NCI-H187 treated with DMSO at 0.1 percent for 48 hours (cell line): Measurements from ENCODE around the gene TNXB.

Experiments
- DNase-seq: peaks from one replicate; lab custom pipeline; 2025; lab: John Stamatoyannopoulos, UW

The TNXB gene, protein sequence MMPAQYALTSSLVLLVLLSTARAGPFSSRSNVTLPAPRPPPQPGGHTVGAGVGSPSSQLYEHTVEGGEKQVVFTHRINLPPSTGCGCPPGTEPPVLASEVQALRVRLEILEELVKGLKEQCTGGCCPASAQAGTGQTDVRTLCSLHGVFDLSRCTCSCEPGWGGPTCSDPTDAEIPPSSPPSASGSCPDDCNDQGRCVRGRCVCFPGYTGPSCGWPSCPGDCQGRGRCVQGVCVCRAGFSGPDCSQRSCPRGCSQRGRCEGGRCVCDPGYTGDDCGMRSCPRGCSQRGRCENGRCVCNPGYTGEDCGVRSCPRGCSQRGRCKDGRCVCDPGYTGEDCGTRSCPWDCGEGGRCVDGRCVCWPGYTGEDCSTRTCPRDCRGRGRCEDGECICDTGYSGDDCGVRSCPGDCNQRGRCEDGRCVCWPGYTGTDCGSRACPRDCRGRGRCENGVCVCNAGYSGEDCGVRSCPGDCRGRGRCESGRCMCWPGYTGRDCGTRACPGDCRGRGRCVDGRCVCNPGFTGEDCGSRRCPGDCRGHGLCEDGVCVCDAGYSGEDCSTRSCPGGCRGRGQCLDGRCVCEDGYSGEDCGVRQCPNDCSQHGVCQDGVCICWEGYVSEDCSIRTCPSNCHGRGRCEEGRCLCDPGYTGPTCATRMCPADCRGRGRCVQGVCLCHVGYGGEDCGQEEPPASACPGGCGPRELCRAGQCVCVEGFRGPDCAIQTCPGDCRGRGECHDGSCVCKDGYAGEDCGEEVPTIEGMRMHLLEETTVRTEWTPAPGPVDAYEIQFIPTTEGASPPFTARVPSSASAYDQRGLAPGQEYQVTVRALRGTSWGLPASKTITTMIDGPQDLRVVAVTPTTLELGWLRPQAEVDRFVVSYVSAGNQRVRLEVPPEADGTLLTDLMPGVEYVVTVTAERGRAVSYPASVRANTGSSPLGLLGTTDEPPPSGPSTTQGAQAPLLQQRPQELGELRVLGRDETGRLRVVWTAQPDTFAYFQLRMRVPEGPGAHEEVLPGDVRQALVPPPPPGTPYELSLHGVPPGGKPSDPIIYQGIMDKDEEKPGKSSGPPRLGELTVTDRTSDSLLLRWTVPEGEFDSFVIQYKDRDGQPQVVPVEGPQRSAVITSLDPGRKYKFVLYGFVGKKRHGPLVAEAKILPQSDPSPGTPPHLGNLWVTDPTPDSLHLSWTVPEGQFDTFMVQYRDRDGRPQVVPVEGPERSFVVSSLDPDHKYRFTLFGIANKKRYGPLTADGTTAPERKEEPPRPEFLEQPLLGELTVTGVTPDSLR (N-terminal part only)

DNA sequence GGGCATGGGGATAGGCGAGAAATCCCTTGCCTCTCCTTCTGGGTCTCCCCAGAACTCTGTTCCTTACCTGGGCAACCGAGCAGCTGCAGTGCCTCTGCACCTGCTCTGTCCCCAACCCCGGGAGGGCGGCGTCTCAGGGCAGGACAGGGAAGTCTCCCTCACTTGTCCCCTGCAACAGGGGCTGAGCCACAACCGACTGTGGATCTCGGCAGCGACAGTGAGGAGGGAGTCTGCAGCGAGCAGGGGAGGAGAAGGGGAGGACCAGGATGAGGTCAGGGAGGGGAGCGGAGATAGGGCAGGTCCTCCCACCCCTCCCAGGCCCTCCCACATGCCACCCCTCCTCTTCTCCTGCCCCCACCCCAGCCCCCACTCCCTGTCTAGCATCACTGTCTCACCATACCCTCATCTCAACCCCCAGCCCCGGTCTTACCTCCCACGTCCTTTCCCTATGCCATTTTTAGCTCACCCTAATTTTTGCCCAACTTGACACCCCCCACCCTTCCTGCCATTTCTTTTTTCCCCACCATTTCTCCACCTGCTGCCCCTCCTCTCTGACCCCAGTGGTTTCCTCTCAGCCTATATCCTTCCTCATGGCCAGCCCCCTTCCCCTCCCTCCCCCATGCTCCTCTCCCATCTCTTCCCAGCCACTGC lies at the start of gene TNXB:
TNXB (minus strand) TSS at position 225 of the 651 bp plus-strand sequence. CDS start 11,140 bp downstream, outside the sequence.
- no peak for DNase-seq

DNA sequence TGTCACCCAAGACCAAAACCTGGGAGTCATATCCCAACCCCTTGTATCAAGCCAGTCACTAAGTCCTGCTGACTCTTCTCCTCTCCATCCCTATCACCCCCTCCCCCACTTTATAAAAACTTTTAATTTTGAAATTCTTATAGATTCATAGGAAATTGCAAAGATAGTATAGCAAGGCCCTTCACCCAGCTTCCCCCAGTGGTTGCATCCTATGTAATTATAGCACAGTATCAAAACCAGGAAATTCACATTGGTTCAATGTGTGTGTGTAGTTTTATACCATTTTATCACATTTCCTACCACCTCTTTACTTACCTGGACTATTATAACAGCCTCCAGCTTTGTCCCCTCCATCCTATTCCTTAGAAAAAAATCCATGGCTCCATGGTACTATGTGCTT lies 48.9 kb upstream of the TNXB start:
- DNase-seq, result no peak

DNA sequence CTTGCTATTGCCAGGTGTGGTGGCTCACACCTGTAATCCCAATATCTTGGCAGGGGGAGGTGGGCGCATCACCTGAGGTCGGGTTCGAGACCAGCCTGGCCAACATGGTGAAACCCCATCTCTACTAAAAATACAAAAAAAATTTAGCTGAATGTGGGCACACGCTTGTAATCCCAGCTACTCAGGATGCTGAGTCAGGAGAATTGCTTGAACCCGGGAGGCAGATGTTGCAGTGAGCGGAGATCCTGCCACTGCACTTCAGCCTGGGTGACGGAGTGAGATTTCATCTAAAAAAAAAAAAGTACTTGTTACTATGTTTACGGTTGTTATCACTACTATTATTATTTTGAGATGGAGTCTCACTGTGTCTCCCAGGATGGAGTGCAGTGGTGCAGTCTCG lies 47.8 kb upstream of the TNXB start:
- DNase-seq, result no peak

DNA sequence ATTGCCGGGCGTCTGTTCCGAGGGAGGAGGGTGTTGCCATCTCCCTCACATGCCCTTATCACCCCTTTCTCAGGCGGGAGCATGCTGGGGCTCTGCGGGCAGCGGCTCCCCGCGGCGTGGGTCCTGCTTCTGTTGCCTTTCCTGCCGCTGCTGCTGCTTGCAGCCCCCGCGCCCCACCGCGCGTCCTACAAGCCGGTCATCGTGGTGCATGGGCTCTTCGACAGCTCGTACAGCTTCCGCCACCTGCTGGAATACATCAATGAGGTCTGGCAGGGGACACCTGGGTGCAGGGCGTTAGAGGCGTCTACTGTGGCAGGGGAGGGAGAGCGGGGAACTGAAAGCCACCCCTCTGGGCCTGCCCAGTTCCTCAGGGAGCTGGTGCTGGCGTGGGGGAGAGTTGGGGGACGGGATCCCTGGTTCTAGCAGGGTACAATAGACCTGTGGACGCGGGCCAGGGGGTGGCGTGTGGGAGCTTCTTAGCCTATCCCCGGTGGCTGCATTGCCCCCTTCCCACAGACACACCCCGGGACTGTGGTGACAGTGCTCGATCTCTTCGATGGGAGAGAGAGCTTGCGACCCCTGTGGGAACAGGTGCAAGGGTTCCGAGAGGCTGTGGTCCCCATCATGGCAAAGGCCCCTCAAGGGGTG lies 45.5 kb upstream of the TNXB start:
- DNase-seq, result no peak

DNA sequence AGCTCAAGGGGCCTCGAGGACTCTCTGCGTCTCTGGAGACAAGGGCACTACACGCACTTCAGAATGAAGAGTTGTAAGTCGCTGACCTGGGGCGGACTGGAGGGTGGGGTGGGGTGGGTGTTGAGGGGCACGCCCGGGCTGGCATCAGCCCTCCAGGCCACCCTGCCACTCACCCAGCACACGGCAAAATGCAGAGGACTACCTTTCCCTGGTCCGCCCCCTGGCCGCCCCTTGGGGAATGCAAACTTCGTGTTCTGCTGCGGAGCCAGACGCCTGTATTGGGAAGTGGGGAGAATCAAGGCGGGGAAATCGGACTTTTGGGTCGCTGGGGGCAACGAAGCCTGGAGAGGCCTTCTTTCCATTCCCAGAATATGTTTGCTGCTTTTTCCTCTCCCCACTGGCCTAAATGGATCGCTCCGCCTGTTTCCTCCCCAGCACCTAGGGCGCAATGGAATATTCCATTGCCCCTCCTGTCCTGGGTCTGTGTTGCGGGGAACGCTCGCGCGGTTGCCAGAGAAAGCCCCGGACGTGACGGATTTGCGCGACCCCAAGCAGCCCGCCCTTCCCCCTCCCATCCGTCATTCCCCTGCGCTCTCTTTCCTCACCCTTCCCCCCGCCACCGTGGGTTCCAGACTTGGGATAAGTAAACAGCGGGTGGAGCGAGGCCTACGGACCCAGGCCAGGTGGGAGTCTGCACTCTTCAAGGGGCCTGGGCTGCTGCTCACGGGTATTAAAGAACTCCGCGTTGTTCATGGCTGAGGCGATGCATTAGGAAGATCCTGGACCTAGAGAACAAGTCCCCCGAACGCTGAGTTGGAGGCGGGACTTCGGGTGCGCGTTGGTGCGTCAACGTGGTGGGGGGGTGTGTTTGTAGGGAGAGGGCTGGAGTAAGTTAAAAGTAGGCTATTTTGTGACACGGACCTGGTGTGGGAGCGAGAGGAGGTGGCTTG lies 44.7 kb upstream of the TNXB start, which contains the start of gene PPT2:
PPT2 (plus strand) TSS at position 578 of the 950 bp plus-strand sequence. CDS start 454 bp downstream, outside the sequence.
- DNase-seq, result no peak

DNA sequence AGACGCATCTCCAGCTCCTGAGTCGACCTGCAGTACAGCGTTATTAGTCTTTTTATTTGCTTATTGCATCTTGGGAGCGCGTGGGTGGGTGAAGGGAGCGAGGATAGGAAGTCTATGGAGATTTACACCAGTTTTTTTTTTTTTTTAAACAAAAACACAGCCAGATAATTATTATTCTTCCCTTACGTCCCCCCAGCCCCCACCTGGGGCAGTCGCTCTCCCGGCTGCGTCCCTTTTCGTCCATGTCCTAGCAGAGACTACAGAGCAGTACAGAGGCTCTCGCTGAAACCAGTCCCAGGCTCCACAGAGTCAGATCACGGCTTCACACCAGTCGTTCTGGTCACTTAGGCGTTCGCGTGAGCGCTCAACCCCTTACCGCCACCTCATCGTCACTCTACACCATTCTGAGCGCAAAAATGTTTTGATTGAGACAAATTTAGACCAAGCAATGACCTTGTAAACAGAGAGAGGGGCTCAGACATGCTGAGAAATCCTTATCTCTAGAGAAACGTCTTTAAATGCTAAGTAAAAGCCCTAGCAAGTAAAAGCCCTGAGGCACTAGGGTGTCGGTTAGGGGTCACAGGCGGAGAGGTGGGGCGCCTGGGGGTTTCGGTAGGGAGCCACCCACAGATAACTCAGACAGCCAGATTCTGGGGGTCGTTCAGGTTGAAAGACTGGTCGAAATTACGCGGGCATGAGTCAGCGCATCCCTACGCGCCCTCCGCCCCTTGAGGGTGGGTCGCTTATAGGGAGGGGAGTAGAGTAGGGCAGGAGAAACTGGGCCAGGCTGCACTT lies 43.8 kb upstream of the TNXB start:
- no peak for DNase-seq

DNA sequence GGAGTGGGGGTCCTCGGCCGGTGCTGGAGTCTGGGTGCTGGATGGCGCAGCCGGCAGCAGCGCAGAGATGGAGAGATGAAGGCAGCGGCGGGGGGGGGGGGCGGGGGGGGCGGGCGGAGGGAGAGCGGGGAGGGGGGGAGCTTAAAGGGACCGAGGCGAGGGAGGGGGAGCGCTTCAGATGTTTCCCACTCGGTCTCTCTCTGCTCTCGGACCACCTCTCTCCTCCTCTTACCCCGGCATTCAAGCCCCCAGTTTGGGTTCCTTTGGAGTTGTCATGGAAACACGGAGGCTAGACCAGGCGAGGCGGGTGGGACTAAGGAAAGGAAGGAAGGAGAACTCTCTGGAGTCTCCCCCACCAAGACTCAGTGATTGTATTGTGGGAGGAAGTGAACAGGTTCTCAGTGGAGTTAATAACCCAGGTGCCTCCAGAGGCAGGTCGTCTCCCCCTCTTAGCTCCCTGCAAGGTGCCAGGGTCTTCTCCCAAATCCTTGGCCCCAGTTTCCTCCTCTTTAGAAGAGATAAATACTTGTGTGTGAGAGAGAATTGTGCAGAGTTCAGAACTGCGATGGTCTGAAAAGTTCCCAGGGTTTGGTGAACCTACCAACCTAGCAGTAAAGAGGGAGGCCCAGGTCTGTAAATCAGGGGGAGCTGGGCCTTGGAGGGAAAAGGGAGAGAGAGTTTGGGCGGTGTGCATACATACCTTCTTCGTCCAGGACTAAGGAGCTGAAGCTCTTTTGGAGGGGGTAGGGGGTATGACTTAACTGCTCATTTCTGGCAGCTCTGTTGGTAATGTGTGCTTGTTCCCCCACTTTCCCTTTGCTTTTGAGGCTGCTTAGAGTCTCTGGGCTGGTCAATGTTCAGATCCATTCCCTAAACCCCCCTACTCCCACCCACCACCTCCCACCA lies 43.0 kb upstream of the TNXB start, which contains the start of gene PRRT1:
PRRT1 (minus strand) TSS at position 77 of the 906 bp plus-strand sequence. CDS start 112 bp downstream, outside the sequence.
- no peak for DNase-seq

DNA sequence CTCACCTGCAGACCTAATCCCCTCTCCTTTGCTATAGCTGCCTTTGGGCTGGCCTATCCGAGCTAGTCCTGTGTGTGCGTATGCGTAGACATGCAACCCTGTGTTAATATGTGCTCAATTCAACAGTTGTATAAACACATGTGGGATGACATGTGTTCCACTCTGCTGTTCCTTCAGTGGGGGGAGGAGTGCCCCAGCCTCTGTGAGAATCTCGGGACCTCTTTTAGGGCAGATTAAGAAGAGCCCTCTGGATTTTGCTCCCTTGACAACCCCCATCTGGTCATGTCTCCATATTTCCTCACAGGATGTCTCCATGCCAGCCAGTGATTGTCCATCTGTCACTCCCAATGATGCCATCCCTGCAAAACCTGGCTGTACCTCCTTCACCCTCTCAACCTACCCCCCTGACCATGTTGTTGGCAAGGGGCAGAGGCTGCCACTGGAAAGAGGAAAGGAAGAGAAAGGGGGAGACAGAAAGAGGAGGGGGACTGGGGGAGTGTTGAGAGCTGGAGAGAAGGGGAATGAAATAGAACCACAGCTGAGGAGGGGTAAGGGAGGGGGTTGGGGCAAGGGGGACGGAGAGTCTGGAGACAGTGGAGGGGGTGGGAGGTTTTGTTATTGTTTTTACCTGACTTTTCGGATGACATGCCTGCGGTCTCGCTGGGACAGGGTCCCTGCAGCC lies 42.2 kb upstream of the TNXB start:
- DNase-seq, result no peak

DNA sequence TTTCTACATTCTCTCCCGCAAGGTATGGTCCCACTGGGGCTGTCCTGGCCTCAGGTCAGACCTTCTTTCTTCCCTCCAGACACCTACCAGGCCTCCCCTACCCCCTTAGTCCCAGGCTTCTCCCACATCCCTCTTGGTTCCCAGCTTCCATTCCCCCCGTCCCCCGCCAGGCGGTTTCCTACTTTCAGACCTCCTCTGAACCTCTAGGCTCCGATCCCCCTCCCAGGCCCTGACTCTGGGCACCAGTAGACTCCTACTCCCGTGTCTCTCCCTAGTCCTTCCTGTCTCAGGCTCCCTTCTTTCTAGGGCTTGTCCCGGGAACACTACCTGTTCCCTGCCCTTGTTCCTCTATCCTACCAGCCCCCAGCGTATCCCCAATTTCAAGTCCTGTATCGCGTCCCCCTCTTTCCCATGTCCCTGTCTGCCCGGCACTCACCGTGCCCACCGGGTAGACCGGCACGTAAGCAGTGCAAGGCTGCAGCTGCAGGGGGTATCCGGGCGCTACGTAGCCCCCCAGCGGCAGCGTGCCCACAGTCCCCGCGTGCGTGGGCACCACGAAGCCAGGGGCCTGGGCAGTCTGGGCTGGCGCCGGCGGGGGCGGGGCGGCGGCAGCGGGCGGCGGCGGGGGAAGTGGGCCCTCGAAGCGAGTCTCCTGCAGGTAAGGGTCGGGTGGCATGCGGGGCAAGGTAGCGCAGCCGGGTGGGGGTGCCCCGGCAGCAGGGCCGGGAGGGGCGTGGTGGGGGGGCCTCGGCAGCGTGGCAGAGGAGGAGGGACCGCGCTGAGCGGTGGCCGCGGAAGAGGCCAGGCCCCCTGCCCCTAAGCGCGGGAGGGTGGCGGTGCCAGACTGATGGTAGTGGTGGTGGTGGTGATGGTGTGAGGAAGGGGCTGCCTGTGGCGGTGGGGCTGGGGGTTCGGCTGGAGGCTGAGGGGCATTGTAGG lies 41.1 kb upstream of the TNXB start:
- no peak for DNase-seq

DNA sequence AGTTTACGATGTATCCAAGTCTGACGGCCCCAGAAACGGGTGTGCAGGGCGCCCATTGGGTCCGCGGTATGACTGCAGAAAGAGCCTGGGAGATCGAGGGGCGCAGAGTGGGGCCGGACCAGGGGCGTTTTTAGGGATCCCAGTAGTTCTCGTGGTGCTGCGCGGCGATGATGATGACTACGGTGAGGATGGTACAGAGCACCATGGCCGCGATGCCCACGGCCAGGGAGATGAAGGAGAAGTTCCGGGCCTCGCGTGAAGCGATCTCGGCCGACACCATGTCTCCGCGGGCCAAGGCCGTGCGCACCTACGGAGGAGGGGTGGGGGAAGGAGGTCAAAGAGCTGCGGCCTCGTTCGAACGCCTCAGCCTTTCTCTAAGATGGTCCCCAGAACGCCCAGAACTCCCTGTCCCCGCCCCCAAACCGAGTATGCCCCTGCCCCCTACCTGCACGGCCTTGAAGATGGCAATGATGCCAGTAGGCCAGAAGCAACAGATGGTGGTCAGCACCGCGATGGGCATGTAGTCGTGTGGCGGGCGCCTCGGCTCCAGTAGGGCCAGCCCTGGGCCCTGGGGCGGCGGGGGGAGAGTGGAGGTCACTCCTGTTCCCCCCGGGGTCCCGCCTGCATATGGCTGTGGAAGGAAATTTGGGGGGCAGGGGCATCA lies 40.1 kb upstream of the TNXB start:
- no peak for DNase-seq

DNA sequence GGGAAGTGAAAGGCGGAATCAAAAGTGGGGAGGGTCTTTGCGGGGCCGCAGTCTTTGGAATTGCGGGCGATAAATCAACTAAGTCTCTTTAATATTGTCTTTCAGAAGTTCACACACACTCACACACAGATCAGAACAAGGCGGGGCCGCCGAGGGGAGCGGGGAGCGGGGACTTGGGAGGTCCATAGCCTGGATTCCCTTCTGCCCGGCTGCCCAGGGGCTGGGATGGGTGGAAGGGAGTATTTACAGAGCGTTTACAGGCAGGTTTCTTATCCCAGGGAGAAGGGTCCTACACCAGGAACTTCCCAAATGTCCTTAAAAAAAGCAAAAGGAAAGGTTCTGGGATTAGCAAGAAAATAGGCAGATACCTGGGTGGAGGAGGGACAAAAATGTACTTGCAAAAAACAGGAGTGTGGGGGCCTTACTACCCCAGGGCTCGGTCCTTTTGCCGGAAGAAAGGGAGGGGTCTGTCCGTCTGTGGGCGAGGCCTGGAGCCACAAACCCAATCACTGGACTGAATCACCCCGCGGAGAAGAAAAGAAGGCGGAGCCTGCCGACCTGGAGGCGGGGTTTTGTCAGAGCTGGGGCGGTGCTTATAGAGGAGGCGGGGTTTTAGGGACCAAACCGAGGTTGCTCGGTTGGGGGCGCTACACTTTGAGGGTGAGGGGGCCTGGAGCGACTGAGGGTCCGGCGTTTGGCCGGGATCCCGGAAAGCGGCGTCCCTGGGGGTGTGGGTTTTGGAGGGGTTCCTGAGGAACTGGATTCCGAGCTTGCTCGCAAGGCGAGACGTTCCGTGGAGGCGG lies 39.4 kb upstream of the TNXB start:
- no peak for DNase-seq

DNA sequence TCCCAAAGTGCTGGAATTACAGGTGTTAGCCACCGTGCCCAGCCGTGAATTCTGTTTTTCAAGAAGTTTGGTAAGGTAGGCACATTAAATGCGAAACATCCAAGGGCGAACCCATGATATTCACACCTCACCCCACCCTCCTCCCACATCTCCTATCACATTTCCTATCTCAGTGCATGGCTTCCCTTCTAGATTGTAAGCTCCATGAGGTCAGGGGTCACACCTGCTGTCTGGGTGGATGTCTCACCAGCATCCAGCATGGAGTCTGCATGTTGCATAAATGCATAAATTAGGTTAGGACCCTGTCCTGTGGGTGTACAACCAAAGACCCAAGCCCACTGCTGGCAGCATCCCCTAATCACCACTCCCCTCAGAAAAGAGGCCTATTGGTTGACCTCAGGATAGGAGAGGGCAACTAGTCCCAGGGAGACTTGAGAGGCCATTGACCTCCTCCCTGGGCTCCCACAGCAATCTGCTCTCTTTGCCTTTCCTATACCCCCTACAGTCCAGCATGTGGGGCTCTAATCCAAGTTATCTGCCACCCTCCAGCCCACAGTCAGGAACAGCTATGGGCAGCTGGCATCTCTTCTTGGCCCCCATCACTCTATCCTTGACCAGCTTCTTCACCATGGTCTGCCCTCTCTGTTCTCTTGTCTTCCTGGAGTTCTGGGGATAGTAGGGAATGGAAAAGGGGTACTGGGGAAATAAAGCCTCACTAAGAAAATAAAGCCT lies 38.4 kb upstream of the TNXB start:
- DNase-seq, result no peak

DNA sequence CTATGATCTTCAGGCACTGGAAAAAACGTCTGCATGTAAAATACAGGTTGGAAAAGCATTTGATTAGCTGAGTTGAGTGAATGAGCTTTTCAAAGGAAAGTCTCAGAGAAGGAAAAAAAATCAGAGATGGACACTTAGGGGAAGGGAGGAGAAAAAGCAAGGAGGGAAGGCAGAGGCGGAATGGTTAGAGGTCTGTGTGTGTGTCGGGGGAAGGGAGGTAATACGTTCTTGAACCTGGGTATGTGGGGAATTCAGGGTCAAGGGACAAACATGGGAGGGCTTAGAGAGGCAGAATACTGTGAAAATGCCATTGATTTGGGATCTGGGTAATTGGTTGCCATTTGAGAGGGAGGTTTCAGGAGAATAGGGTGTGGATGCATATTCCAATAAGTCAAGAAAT lies 37.5 kb upstream of the TNXB start:
- DNase-seq, result no peak

DNA sequence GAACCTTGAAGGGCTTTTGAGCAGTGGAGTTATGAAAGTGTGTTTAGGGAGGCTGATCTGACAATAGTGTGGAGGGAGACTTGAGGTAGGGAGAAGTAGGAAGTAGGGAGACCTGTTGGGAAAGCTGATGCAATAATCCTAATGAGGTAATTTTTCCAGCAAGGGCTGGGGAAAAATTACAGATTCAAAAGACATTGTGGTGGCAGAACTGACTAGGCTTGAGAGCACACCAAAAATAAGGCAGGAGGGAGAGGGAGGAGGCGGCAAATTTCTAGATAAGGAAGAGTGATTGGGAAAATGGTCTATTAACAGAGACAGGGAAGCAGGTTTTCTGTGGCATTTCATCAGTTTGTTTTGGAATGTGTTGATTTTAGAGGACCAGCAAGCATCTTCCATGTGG lies 37.1 kb upstream of the TNXB start:
- no peak for DNase-seq
